Choroid plexus epithelial cell (primary cell): ENCODE results near the gene ANAPC7.

Experiments
- DNase-seq: peaks from one replicate; pipeline ENCODE4 v3.0.0-alpha.2; 2010; ENCODE audit warnings: low read depth
- H3K4me3 ChIP-seq: 2 replicates; pipeline ENCODE4 v1.5.1; 2011; ENCODE audit warnings: low read depth, mild to moderate bottlenecking, control low read depth, low read length, moderate library complexity
- CTCF ChIP-seq: conservative IDR thresholded peaks from 2 replicates; pipeline ENCODE4 v1.5.1; 2011; ENCODE audit warnings: low read depth, mild to moderate bottlenecking, control low read depth, inconsistent platforms, low read length, moderate library complexity

Gene ANAPC7

DNA sequence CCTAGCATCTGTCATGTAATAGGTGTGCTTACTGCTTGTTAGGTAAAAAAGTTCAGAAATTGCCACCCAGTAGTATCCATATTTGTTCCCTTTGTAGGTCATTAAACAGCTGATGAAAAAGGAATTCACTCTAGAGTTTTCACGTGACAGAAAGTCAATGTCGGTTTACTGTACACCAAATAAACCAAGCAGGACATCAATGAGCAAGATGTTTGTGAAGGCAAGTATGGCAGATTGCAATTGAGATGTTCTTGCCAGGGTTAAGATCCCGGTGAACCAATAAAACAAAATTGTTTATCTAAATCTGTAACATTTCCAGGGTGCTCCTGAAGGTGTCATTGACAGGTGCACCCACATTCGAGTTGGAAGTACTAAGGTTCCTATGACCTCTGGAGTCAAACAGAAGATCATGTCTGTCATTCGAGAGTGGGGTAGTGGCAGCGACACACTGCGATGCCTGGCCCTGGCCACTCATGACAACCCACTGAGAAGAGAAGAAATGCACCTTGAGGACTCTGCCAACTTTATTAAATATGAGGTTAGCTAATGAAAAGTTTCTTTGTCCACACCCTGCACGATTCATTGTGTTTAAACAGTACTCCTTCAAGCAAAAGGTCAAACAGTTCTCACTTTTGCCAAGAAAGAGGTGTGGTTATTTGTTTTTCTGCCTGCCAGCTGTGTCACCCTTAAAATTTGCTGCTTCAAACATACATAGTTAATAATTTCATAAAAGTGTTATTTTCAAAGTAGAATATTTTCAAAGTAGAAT, 64.1 kb downstream of the ANAPC7 start:
- H3K4me3 ChIP-seq: no peak overlapping the region
- no peak for TF ChIP-seq CTCF
- DNase-seq: no peak

- peak; percentile 30 for TF ChIP-seq CTCF
- DNase-seq: peak; percentile 30
- no peak overlapping the region for H3K4me3 ChIP-seq
Measured at GRCh38 chr12:110338754-110339153, 64.8 kb downstream of the ANAPC7 start.

GRCh38 chr12:110337912-110338710, 65.4 kb downstream of the ANAPC7 start:
- no peak overlapping the region for H3K4me3 ChIP-seq
- no peak for DNase-seq
- TF ChIP-seq CTCF: no peak

DNA sequence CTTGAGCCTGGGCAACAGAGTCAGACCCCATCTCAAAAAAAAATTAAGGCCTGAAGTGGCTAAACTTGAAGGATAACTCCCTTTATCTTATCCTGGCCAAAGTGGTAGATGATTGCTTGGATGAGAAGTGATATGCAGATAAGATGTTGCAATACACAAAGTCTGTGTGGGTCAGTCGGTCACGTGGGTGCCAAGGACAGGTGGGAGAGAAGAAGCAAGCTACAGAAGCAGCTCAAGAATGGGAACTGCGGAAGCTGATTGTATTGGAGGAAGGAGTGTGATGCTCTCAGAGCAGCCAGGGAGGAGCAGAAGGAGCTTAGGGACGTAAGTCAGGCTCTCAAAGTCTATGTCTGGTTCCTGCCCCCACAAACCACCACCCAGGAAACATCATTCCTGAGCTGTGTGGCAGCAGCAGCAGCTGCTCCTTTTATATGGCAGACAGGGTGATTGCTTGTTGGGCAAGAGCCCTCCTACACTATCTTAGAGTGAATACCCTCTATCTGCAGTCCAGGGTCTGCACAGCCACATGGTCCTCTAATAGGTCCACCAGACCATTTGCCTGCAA, 67.9 kb downstream of the ANAPC7 start:
- DNase-seq: no peak
- H3K4me3 ChIP-seq: no peak overlapping the region
- no peak for TF ChIP-seq CTCF

DNA sequence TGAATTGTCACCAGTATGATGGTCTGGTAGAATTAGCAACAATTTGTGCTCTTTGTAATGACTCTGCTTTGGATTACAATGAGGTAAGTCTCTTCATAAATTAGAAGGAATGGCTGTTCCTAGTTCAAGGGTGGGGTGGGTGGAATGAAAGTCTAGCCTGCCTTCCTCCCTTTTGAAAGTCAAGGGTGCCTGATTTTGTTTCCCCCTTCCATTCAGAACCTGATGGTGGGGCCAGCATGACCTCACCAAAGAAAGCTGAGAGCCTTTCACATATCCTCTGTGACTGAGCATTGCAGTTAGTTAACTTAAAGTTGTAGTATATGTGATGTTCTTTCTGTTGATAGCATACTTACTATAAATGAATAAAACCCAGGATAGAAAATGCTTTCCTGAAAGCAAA, 70.3 kb downstream of the ANAPC7 start:
- H3K4me3 ChIP-seq: no peak overlapping the region
- no peak for TF ChIP-seq CTCF
- DNase-seq: no peak

- no peak for TF ChIP-seq CTCF
- peak; percentile 88 for DNase-seq
- no peak overlapping the region for H3K4me3 ChIP-seq
Measured at GRCh38 chr12:110330544-110330943, 73.0 kb downstream of the ANAPC7 start.
